GM21423 (cell line): Measurements from ENCODE around the gene SRSF2.
"Not testable (repeated sequence)": the region's sequence is repeated elsewhere in the genome, so short reads cannot be mapped to it uniquely, and the experiment has no call there.

Experiments
- ATAC-seq: cut with Tn5 transposase; IDR thresholded peaks from one replicate; pipeline ENCODE4 v1.9.1; 2021; ENCODE audit warnings: mild to moderate bottlenecking, moderate library complexity; ENCODE audit not compliant: unreplicated experiment

Gene SRSF2

DNA sequence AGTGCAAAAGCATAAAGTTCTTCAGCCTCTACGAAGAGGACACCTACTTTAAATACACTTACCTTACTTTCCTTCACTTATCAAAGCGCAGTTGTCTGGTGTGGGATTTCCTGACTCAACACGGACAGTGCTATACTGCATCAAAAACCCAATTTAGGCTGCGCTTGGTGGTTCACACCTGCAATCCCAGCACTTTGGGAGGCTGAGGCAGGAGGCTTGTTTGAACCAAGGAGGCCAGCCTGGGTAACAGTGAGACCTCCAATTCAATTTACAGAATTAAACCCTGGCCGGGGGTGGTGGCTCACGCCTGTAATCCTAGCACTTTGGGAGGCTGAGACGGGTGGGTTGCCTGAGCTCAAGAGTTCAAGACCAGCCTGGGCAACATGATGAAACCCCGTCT lies 14.9 kb downstream of the SRSF2 start:
- no peak for ATAC-seq

GRCh38 chr17:76721463-76721862 lies 15.7 kb downstream of the SRSF2 start:
- ATAC-seq, result no peak

GRCh38 chr17:76720941-76721340 lies 16.2 kb downstream of the SRSF2 start:
- no peak for ATAC-seq

- no peak for ATAC-seq
These were observed 16.9 kb downstream of the SRSF2 start for GRCh38 chr17:76720211-76720610.

GRCh38 chr17:76718516-76718915 lies 18.6 kb downstream of the SRSF2 start:
- ATAC-seq, result no peak

- no peak for ATAC-seq
These were observed 20.3 kb downstream of the SRSF2 start for GRCh38 chr17:76716839-76717215.

DNA sequence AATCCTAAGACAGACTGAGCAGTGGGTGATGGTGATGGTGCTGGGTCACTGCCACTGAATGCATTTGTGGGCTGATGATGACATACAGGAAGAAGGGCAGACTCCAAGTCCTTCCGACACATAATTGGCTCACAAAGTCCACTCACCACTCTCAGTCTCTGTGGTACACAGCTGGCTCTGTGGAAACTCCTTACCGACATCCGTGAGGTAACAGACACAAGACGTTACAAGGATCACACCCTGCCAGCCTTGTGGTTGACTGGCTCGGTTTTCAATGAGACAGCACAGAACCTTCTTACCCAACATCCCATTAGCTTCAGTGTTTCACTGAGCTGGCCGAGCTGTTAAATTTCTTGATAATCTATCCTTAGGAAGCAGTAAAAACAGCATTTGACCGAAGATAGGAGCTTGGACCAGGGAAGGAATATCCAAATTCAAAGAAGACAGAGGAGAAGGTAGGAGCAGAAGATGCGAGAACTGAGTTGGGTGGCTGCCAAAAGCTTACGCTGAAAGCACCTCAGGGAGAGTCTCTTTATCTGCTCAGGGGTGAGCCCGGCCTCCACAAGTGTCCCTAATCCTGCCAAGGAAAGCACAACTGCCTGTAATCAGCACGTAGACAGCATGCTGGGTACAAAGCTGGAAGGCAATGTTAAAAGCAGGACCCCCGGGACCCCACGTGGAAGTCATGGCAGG lies 20.8 kb downstream of the SRSF2 start:
- no peak for ATAC-seq

DNA sequence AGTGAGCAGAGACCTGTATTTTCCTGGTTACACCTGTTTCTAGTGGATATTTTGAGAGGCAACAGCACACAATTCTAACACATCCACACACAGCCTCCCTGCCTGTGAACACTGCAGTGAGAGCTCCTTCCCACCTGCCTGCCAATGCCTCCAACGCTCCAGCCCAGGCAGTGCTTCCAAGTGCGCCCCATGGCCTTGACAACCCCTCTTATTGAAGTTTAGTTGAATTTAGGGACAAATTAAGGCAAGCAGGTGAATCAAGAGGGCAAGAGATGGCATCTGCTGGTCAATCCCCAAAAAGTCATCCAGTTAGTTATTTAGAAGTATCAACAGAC lies 21.7 kb downstream of the SRSF2 start:
- no peak for ATAC-seq

GRCh38 chr17:76714822-76715495 lies 22.2 kb downstream of the SRSF2 start:
- no peak for ATAC-seq

- ATAC-seq, result no peak
These were observed 22.8 kb downstream of the SRSF2 start for GRCh38 chr17:76714336-76714735.

- ATAC-seq, result no peak
These were observed 23.4 kb downstream of the SRSF2 start for GRCh38 chr17:76713765-76714164.

- ATAC-seq, result not testable (repeated sequence)
These were observed 24.8 kb downstream of the SRSF2 start for GRCh38 chr17:76712321-76712720.

DNA sequence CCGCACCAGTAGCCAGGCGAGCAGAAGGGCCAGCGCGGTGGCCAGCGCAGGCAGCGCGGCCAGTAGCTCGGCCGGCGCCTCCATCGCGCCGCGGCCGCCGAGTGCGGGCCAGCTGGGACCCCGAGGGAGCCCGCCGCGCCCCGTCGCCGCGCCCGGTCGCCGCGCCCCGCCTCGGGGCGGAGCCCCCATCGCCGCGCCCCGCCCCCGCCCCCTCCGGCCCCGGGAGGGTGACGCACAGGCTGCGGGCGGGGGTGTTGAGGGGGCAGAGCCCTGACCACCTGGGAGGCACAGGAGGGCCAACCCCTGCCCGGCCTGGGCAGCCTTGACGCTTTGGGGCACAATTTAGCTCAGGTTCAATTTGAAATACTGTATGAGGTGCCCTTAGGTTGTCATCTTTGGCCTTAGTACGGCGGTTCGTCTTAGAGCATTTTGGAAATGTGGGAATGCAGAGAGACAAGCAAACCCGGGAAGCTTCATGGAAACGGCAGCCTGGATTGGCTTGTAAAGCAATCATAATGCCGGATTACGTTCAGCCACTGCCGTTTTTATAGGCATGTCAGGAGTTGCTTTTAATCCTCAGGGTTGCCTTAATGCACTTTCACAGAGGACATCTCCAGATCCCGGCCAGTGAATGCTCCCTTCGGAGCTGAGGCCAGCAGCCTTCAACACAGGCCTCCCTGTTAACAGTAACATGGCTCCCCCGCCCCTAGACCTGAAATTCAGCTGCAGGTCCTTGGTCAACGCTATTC lies 26.1 kb downstream of the SRSF2 start, which contains the start of gene MXRA7:
TSS of gene MXRA7 (minus strand) at position 103 of the 749 bp plus-strand sequence. CDS start at position 84, 19 bp downstream.
- no peak for ATAC-seq

DNA sequence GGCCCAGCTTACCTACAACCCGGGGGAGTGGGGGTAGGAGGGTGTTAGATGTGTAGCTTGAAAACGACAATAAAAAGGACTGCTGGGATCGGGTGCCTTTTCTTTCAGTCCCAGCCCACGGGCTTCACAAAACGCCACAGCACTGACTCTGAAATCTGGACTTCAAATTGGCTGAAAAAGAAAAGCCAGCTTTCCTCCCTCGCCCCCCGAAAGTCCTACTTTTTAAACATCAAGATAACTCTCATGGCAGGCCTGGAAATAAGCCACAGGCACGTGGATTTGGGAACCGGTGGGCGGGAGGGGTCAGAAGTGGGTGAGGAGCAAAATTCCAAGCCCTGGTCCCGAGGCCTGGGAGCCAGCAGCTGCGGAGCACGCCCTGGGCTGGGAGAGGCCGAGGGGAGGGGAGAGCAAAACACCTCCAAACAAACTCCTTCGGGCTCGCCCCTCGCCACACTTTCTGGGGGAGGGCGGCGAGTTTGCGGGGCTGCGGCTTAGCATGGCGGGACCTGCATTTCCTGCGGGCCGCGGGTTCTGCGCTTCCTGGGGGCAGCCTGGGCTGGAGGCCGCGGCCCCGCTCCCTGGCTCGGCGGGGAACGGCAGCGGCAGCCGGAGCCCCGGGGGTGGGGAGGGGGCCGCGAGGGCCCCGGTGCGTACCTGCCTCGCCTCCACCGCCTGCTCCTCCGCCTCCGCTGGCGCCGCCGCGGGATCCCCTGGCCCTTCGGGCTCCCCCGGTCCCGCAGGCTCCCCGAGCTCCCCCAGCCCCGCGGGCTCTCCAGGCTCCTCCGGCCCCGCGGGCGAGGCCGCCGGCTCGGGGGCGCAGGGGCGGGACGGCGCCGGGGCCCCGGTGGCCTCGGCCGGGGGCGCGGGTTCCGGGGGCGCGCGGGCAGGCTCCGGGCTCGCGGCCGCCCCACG lies 26.9 kb downstream of the SRSF2 start:
- ATAC-seq, result not testable (repeated sequence)

GRCh38 chr17:76709077-76709950 lies 27.8 kb downstream of the SRSF2 start:
- no peak for ATAC-seq

- ATAC-seq, result no peak
These were observed 28.9 kb downstream of the SRSF2 start for GRCh38 chr17:76707985-76708807.

DNA sequence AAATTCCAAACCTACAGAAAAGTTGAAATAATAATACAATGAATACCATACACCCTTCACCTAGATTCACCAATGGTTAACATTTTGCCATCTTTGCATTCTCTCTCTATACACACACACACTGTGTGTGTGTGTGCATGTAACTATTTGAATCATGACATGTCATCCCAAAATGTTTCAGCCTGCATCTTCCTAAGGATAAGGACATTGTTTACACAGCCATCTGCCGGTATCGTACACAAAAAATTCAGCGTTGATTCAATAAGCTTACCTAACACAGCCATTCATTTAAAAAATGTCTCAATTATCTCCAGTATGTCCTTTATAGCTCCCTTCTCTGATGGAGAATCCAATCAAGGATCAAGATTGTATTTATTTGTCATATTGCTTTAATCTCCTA lies 30.3 kb downstream of the SRSF2 start:
- no peak for ATAC-seq

GRCh38 chr17:76704805-76705204 lies 32.3 kb downstream of the SRSF2 start:
- no peak for ATAC-seq
